ENCODE results near the gene RNF152.

DNA sequence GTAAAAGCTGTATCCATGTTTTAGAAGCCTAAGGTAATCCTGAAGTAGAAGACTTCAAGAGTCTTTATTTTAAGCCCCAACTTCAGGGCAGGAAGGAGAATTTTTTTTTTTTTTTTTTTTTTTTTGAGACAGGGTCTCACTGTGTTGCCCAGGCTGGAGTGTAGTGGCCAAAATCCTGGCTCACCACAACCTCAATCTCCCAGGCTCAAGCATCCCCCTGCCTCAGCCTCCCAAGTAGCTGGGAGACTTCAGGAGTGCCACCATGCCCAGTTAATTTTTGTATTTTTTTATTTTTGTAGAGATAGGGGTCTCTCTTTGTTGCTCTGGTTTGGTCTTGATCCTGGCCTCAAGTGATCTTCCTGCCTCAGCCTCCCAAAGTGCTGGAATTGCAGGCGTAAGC is 3.3 kb upstream of the RNF152 start:
- TF ChIP-seq, protein P1, sequence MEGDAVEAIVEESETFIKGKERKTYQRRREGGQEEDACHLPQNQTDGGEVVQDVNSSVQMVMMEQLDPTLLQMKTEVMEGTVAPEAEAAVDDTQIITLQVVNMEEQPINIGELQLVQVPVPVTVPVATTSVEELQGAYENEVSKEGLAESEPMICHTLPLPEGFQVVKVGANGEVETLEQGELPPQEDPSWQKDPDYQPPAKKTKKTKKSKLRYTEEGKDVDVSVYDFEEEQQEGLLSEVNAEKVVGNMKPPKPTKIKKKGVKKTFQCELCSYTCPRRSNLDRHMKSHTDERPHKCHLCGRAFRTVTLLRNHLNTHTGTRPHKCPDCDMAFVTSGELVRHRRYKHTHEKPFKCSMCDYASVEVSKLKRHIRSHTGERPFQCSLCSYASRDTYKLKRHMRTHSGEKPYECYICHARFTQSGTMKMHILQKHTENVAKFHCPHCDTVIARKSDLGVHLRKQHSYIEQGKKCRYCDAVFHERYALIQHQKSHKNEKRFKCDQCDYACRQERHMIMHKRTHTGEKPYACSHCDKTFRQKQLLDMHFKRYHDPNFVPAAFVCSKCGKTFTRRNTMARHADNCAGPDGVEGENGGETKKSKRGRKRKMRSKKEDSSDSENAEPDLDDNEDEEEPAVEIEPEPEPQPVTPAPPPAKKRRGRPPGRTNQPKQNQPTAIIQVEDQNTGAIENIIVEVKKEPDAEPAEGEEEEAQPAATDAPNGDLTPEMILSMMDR (IDR thresholded peaks at IDR 0.05; ENCODE audit: extremely low read depth in 1 of 2, insufficient read depth in 1 of 2, low read depth in 1 of 2, low read length in 2 of 2): no peak
- no peak for TF ChIP-seq EZH2 (IDR thresholded peaks at IDR 0.05; ENCODE audit: borderline replicate concordance, low read depth, low read length, severe bottlenecking)
- TF ChIP-seq POLR2AphosphoS5 (IDR thresholded peaks at IDR 0.05; ENCODE audit: insufficient read depth, low read depth, low read length): no peak
- TF ChIP-seq, protein P2, sequence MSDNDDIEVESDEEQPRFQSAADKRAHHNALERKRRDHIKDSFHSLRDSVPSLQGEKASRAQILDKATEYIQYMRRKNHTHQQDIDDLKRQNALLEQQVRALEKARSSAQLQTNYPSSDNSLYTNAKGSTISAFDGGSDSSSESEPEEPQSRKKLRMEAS (IDR thresholded peaks at IDR 0.05; ENCODE audit: insufficient read depth, insufficient read length): no peak
- TF ChIP-seq MYC (IDR thresholded peaks at IDR 0.05; ENCODE audit: low read depth, low read length): no peak
- TF ChIP-seq POLR2A (IDR thresholded peaks at IDR 0.05; ENCODE audit: low read depth, low read length): no peak
- no peak for TF ChIP-seq GATA2 (IDR thresholded peaks at IDR 0.05; ENCODE audit: insufficient read depth, insufficient read length, low read depth, low read length)
- no peak for TF ChIP-seq JUN (IDR thresholded peaks at IDR 0.05; ENCODE audit: borderline replicate concordance, insufficient read depth, insufficient read length, low read depth)
- TF ChIP-seq FOS (IDR thresholded peaks at IDR 0.05; ENCODE audit: borderline replicate concordance, insufficient read depth, low read length): no peak
